ENCODE data around the gene TLK2.

Gene TLK2

GRCh38 chr17:62615503-62615902 lies 136.9 kb downstream of the TLK2 start:
- H3K9me2 ChIP-seq (replicated peaks; ENCODE audit: insufficient read depth, low read length) = no peaks in the 10 kb centered on the region
- H3K27ac ChIP-seq (ENCODE audit: low read length) = no peak overlapping the region
- no peak overlapping the region for H3K4me2 ChIP-seq (ENCODE audit: low read depth, low read length)
- no peak overlapping the region for H3K4me3 ChIP-seq (ENCODE audit: low read length)
- H3K36me3 ChIP-seq (replicated peaks; ENCODE audit: insufficient read depth, low read length) = no peaks in the 10 kb centered on the region; the same call in 1 of the 2 replicates
- H3F3A ChIP-seq (ENCODE audit: insufficient read depth, low read length) = no peaks in the 10 kb centered on the region
- DNase-seq = no peak
- no peak overlapping the region for H2AFZ ChIP-seq (ENCODE audit: low read length)
- no peaks in the 10 kb centered on the region for H3K27me3 ChIP-seq (replicated peaks; ENCODE audit: insufficient read depth, low read length)
- H3K9me3 ChIP-seq (replicated peaks; ENCODE audit: insufficient read depth, low read length) = no peaks in the 10 kb centered on the region
- H3K4me1 ChIP-seq (ENCODE audit: low read length) = no peaks in the 10 kb centered on the region
- TF ChIP-seq CTCF (IDR thresholded peaks at IDR 0.05; ENCODE audit: low read length) (no peak), EZH2phosphoT487 (IDR thresholded peaks at IDR 0.05; ENCODE audit: low read length) (no peak), EZH2 (optimal IDR thresholded peaks at IDR 0.05; ENCODE audit: low read depth, low read length) (no peak)
- H3K9ac ChIP-seq (ENCODE audit: low read length) = no peak overlapping the region
- no peaks in the 10 kb centered on the region for H4K20me1 ChIP-seq (ENCODE audit: insufficient read depth, low read length)
- H3K79me2 ChIP-seq (ENCODE audit: low read length) = no peaks in the 10 kb centered on the region

- no peak overlapping the region for H3K4me2 ChIP-seq (ENCODE audit: low read depth, low read length)
- no peaks in the 10 kb centered on the region for H3K36me3 ChIP-seq (replicated peaks; ENCODE audit: insufficient read depth, low read length)
- no peaks in the 10 kb centered on the region for H3K27me3 ChIP-seq (replicated peaks; ENCODE audit: insufficient read depth, low read length)
- no peaks in the 10 kb centered on the region for H3K9me2 ChIP-seq (replicated peaks; ENCODE audit: insufficient read depth, low read length)
- H3K79me2 ChIP-seq (ENCODE audit: low read length) = no peaks in the 10 kb centered on the region
- no peaks in the 10 kb centered on the region for H4K20me1 ChIP-seq (ENCODE audit: insufficient read depth, low read length)
- H2AFZ ChIP-seq (ENCODE audit: low read length) = no peak overlapping the region
- no peaks in the 10 kb centered on the region for H3K4me1 ChIP-seq (ENCODE audit: low read length)
- no peaks in the 10 kb centered on the region for H3F3A ChIP-seq (ENCODE audit: insufficient read depth, low read length)
- TF ChIP-seq CTCF (IDR thresholded peaks at IDR 0.05; ENCODE audit: low read length) (no peak), EZH2phosphoT487 (IDR thresholded peaks at IDR 0.05; ENCODE audit: low read length) (no peak), EZH2 (optimal IDR thresholded peaks at IDR 0.05; ENCODE audit: low read depth, low read length) (no peak)
- H3K9me3 ChIP-seq (replicated peaks; ENCODE audit: insufficient read depth, low read length) = no peaks in the 10 kb centered on the region
- H3K4me3 ChIP-seq (ENCODE audit: low read length) = no peak overlapping the region
- DNase-seq = no peak
- no peak overlapping the region for H3K27ac ChIP-seq (ENCODE audit: low read length)
- no peak overlapping the region for H3K9ac ChIP-seq (ENCODE audit: low read length)
Measured at GRCh38 chr17:62616993-62617893, 138.6 kb downstream of the TLK2 start.

GRCh38 chr17:62617894-62618472 lies 139.4 kb downstream of the TLK2 start:
- Histone ChIP-seq H3K9me3 (replicated peaks; ENCODE audit: insufficient read depth, low read length) (no peaks in the 10 kb centered on the region), H3F3A (ENCODE audit: insufficient read depth, low read length) (no peaks in the 10 kb centered on the region), H3K4me2 (ENCODE audit: low read depth, low read length) (no peak overlapping the region), H3K79me2 (ENCODE audit: low read length) (no peaks in the 10 kb centered on the region), H3K9me2 (replicated peaks; ENCODE audit: insufficient read depth, low read length) (no peaks in the 10 kb centered on the region), H3K27ac (ENCODE audit: low read length) (no peak overlapping the region), H4K20me1 (ENCODE audit: insufficient read depth, low read length) (no peaks in the 10 kb centered on the region), H3K9ac (ENCODE audit: low read length) (no peak overlapping the region), H3K27me3 (replicated peaks; ENCODE audit: insufficient read depth, low read length) (no peaks in the 10 kb centered on the region), H3K4me1 (ENCODE audit: low read length) (no peaks in the 10 kb centered on the region), H3K36me3 (replicated peaks; ENCODE audit: insufficient read depth, low read length) (no peaks in the 10 kb centered on the region), H2AFZ (ENCODE audit: low read length) (no peak overlapping the region), H3K4me3 (ENCODE audit: low read length) (no peak overlapping the region)
- no peak for DNase-seq
- TF ChIP-seq CTCF (IDR thresholded peaks at IDR 0.05; ENCODE audit: low read length) = no peak
- TF ChIP-seq EZH2phosphoT487 (IDR thresholded peaks at IDR 0.05; ENCODE audit: low read length) = no peak
- TF ChIP-seq EZH2 (optimal IDR thresholded peaks at IDR 0.05; ENCODE audit: low read depth, low read length) = no peak
